Activated CD4-positive, alpha-beta T cell treated with anti-CD3 and anti-CD28 coated beads for 36 hours (primary cell): ENCODE measurements around the gene FSTL5. TPM values are rescaled to one million over a fixed set of nuclear protein-coding genes. Genes with fewer than 3 reads are reported as not detected.

Experiments used
- ATAC-seq: fragments of 200-7000 bp; cut with Tn5 transposase; one replicate; pipeline ENCODE4 v1.10.0; 2021; ENCODE audit warnings: mild to moderate bottlenecking, moderate library complexity
- CTCF ChIA-PET: fragments of 350-600 bp; sonication (Branson Sonifier 250); formaldehyde crosslinking; loops from one replicate; lab custom pipeline; 2021; ENCODE audit warnings: antibody characterized with exemption; lab: Charles Lee
- POLR2A ChIA-PET: fragments of 350-600 bp; sonication (Branson Sonifier 250); formaldehyde crosslinking; loops from one replicate; lab custom pipeline; 2021; ENCODE audit warnings: antibody characterized with exemption, inconsistent platforms; lab: Charles Lee
- DNase-seq: peaks from one replicate; pipeline ENCODE4 v3.0.0-alpha.2; 2020
- H3K27ac Mint-ChIP-seq: one replicate; pipeline ENCODE4 v1.8.0; 2021; ENCODE audit warnings: mixed read lengths
- H3K27me3 Mint-ChIP-seq: one replicate; pipeline ENCODE4 v1.8.0; 2021; ENCODE audit warnings: mixed read lengths
- H3K36me3 Mint-ChIP-seq: one replicate; pipeline ENCODE4 v1.8.0; 2021; ENCODE audit warnings: low read depth, mixed read lengths
- H3K4me1 Mint-ChIP-seq: one replicate; pipeline ENCODE4 v1.8.0; 2021; ENCODE audit warnings: mixed read lengths
- H3K4me3 Mint-ChIP-seq: one replicate; pipeline ENCODE4 v1.8.0; 2021; ENCODE audit warnings: mild to moderate bottlenecking, moderate library complexity, mixed read lengths
- H3K9me3 Mint-ChIP-seq: one replicate; pipeline ENCODE4 v1.8.0; 2021; ENCODE audit warnings: low read depth, mixed read lengths
- intact Hi-C, 2 experiments: fragments of 100-400 bp; cut with DNase I in 1 of 2; cut with micrococcal nuclease in 1 of 2; formaldehyde crosslinking; loops; one replicate each; pipeline versions ENCODE4 v1.14.2 to v1.15.1; 2022 to 2024; cut with DNase I, micrococcal nuclease
- total RNA-seq, 2 experiments: library from RNA; stranded (reverse); gene quantifications; one replicate each; pipeline ENCODE4 v1.2.3, GENCODE V29; 2021

The FSTL5 gene
- total RNA-seq, 2 experiments from 2014 or later: not detected

DNA sequence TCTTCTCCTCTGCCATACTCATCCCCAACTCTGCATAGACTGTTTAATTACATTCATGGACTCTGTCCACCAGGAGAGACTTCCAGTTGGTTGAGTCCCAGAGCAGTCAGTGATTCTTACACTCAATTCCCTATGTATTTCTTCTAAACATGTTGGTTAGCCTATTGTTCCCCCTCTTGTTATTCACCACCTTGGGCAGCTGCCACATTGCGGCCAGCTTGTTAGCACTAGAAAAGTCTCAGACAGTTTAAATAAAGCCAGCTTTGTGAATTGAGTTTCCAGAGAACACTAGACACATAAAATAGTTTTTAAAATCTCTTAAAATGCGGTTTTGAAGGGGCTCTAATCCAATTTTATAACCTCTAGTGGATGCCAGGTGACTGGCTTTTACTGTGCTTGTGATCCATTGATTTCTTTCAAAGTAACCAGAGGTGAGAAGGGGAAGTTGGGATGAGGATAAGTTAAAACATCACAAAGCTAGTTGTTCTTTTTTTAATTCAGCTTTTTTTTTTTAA, 827.7 kb downstream of the FSTL5 start:
- intact Hi-C loops: no loop called here
- Mint-ChIP-seq H3K27me3 (no peaks in the 10 kb centered on the region), H3K4me3 (no peak overlapping the region), H3K36me3 (no peaks in the 10 kb centered on the region), H3K27ac (no peak overlapping the region), H3K9me3 (peaks cover 2% of the 10 kb centered on the region), H3K4me1 (no peaks in the 10 kb centered on the region)
- no peak for DNase-seq
- ATAC-seq: no peak
- CTCF ChIA-PET: interaction anchor here (0.7 kb wide), 1 partner anchor 17 kb away, joined by 3 read pairs; no protein-coding TSS in a partner anchor
- POLR2A ChIA-PET: no interaction called here
